HEK293T (cell line): Measurements from ENCODE around the gene VSX2.

Experiments
- CTCF ChIA-PET: fragments of 350-600 bp; formaldehyde crosslinking; extraction: SDS; loops from one replicate; lab custom pipeline; 2021; ENCODE audit warnings: antibody characterized with exemption, inconsistent platforms; lab: Yijun Ruan, JAX
- POLR2A ChIA-PET: fragments of 350-600 bp; formaldehyde crosslinking; extraction: SDS; loops from one replicate; lab custom pipeline; 2020; ENCODE audit warnings: antibody characterized with exemption, inconsistent platforms; lab: Yijun Ruan, JAX
- DNase-seq: peaks from one replicate; pipeline ENCODE4 v3.0.0; 2012; ENCODE audit warnings: mixed read lengths; ENCODE audit errors: extremely low spot score
- ARNT ChIP-seq: fragments of 450-650 bp; IDR thresholded peaks from 2 replicates; pipeline ENCODE4 v1.6.1; 2017; ENCODE audit warnings: mild to moderate bottlenecking
- BHLHE40 ChIP-seq: fragments of 450-650 bp; IDR thresholded peaks from 2 replicates; pipeline ENCODE4 v1.6.1; 2016; ENCODE audit warnings: mild to moderate bottlenecking, moderate library complexity, borderline replicate concordance
- CTBP1 ChIP-seq: fragments of 450-650 bp; IDR thresholded peaks from 2 replicates; pipeline ENCODE4 v1.6.1; 2016; ENCODE audit warnings: borderline replicate concordance
- ELF4 ChIP-seq: fragments of 450-650 bp; IDR thresholded peaks from 2 replicates; pipeline ENCODE4 v1.6.1; 2017; ENCODE audit warnings: antibody characterized with exemption
- FOXA1 ChIP-seq: fragments of 450-650 bp; IDR thresholded peaks from 2 replicates; pipeline ENCODE4 v1.6.1; 2016; ENCODE audit warnings: mild to moderate bottlenecking
- FOXK2 ChIP-seq: fragments of 450-650 bp; IDR thresholded peaks from 2 replicates; pipeline ENCODE4 v1.6.1; 2016; ENCODE audit warnings: mild to moderate bottlenecking
- FOXM1 ChIP-seq: fragments of 450-650 bp; IDR thresholded peaks from 2 replicates; pipeline ENCODE4 v1.6.1; 2017; ENCODE audit warnings: mild to moderate bottlenecking, borderline replicate concordance
- HDGF ChIP-seq: fragments of 450-650 bp; IDR thresholded peaks from 2 replicates; pipeline ENCODE4 v1.6.1; 2017; ENCODE audit warnings: antibody characterized with exemption, borderline replicate concordance
- L3MBTL2 ChIP-seq: fragments of 450-650 bp; conservative IDR thresholded peaks from 2 replicates; pipeline ENCODE4 v1.6.1; 2016; ENCODE audit warnings: mild to moderate bottlenecking
- LEF1 ChIP-seq: fragments of 450-650 bp; IDR thresholded peaks from 2 replicates; pipeline ENCODE4 v1.6.1; 2017; ENCODE audit warnings: mild to moderate bottlenecking, borderline replicate concordance
- NFRKB ChIP-seq: fragments of 450-650 bp; IDR thresholded peaks from 2 replicates; pipeline ENCODE4 v1.6.1; 2016; ENCODE audit warnings: mild to moderate bottlenecking, moderate library complexity
- PKNOX1 ChIP-seq: fragments of 450-650 bp; IDR thresholded peaks from 2 replicates; pipeline ENCODE4 v1.6.1; 2016
- SP1 ChIP-seq: fragments of 450-650 bp; IDR thresholded peaks from 2 replicates; pipeline ENCODE4 v1.6.1; 2017
- SUZ12 ChIP-seq: fragments of 450-650 bp; IDR thresholded peaks from 2 replicates; pipeline ENCODE4 v1.6.1; 2016; ENCODE audit warnings: mild to moderate bottlenecking
- TARDBP ChIP-seq: fragments of 450-650 bp; IDR thresholded peaks from 2 replicates; pipeline ENCODE4 v1.6.1; 2016
- ZNF384 ChIP-seq: fragments of 450-650 bp; IDR thresholded peaks from 2 replicates; pipeline ENCODE4 v1.6.1; 2016

The VSX2 gene

GRCh38 chr14:74220991-74221390 is 18.3 kb upstream of the VSX2 start:
- ChIA-PET CTCF (interaction anchor here (0.6 to 1.6 kb wide), 2 partner anchors 22 to 32 kb away, joined by 3 read pairs; no protein-coding TSS in a partner anchor), POLR2A (no interaction called here)
- DNase-seq, result no peak
- no peak for TF ChIP-seq L3MBTL2

- DNase-seq, result no peak
- ChIA-PET CTCF (interaction anchor here (0.6 to 0.7 kb wide), 2 partner anchors 12 to 32 kb away, joined by 3 read pairs; no protein-coding TSS in a partner anchor), POLR2A (no interaction called here)
- TF ChIP-seq ZNF384 (no peak), ELF4 (no peak), L3MBTL2 (no peak), NFRKB (no peak), SUZ12 (no peak), ARNT (no peak), HDGF (no peak), SP1 (no peak), FOXK2 (no peak), PKNOX1 (no peak), CTBP1 (no peak), FOXM1 (no peak)
Observed at GRCh38 chr14:74221741-74222140, 17.5 kb upstream of the VSX2 start.

- CTCF ChIA-PET, result interaction anchor here (0.5 to 0.6 kb wide), 2 partner anchors 156 to 165 kb away, joined by 3 to 5 read pairs; no protein-coding TSS in a partner anchor
- POLR2A ChIA-PET, result no interaction called here
- DNase-seq, result no peak
- TF ChIP-seq HDGF, result no peak
- TF ChIP-seq NFRKB, result no peak
- no peak for TF ChIP-seq FOXA1
- no peak for TF ChIP-seq LEF1
- TF ChIP-seq ELF4, result no peak
- no peak for TF ChIP-seq SUZ12
- no peak for TF ChIP-seq CTBP1
- TF ChIP-seq ZNF384, result no peak
- no peak for TF ChIP-seq TARDBP
- no peak for TF ChIP-seq FOXK2
- no peak for TF ChIP-seq ARNT
Observed at GRCh38 chr14:74223016-74223415, 16.2 kb upstream of the VSX2 start.

GRCh38 chr14:74231784-74232183 is 7.5 kb upstream of the VSX2 start:
- no peak for TF ChIP-seq TARDBP
- TF ChIP-seq NFRKB, result no peak
- ChIA-PET CTCF (interaction anchor here (0.7 kb wide), 1 partner anchor 52 kb away, joined by 3 read pairs; no protein-coding TSS in a partner anchor), POLR2A (no interaction called here)
- no peak for DNase-seq

GRCh38 chr14:74235017-74235416 is 4.2 kb upstream of the VSX2 start:
- no peak for TF ChIP-seq HDGF
- no peak for TF ChIP-seq ZNF384
- TF ChIP-seq SP1, result no peak
- TF ChIP-seq CTBP1, result no peak
- TF ChIP-seq TARDBP, result no peak
- no peak for TF ChIP-seq FOXA1
- TF ChIP-seq BHLHE40, result no peak
- TF ChIP-seq FOXM1, result no peak
- TF ChIP-seq L3MBTL2, result no peak
- DNase-seq, result no peak
- CTCF ChIA-PET, result interaction anchor here (0.6 kb wide), 1 partner anchor 22 kb away, joined by 3 read pairs; no protein-coding TSS in a partner anchor
- POLR2A ChIA-PET, result no interaction called here

- no peak for DNase-seq
- POLR2A ChIA-PET, result no interaction called here
Observed at GRCh38 chr14:74237441-74237840, 1.8 kb upstream of the VSX2 start.

GRCh38 chr14:74239848-74240793 is 872 bp downstream of the VSX2 start:
- TF ChIP-seq L3MBTL2, result no peak
- no peak for TF ChIP-seq FOXK2
- TF ChIP-seq TARDBP, result no peak
- no peak for TF ChIP-seq NFRKB
- no peak for TF ChIP-seq FOXA1
- TF ChIP-seq ELF4, result no peak
- no peak for TF ChIP-seq ZNF384
- TF ChIP-seq CTBP1, result no peak
- no peak for TF ChIP-seq ARNT
- DNase-seq, result no peak
- CTCF ChIA-PET, result no interaction called here
- POLR2A ChIA-PET, result no interaction called here

More at GRCh38 chr14:74237441-74237840, 1.8 kb upstream of the VSX2 start:
- no peak for TF ChIP-seq FOXA1
- CTCF ChIA-PET, result no interaction called here
